Hematopoietic multipotent progenitor cell treated with erythropoietin and hydrocortisone succinate and interleukin-3 and kit ligand, for 4 days (in vitro differentiated cells): Measurements from ENCODE around the gene LVRN.

Experiments
- DNase-seq: peaks from one replicate; pipeline ENCODE4 v3.0.0-alpha.2; 2015

The LVRN gene

GRCh38 chr5:115961381-115962238, 665 bp upstream of the LVRN start:
- peak; percentile 1 for DNase-seq

GRCh38 chr5:115962565-115963402, 509 bp downstream of the LVRN start:
- DNase-seq, result peak; percentile 22

GRCh38 chr5:115963566-115963965, 1.3 kb downstream of the LVRN start:
- peak; percentile 14 for DNase-seq

- DNase-seq, result no peak
Observed at GRCh38 chr5:115968770-115969169, 6.5 kb downstream of the LVRN start.

GRCh38 chr5:115977096-115977495, 14.8 kb downstream of the LVRN start:
- no peak for DNase-seq

GRCh38 chr5:115977988-115978387, 15.7 kb downstream of the LVRN start:
- DNase-seq, result no peak

GRCh38 chr5:115978779-115979178, 16.5 kb downstream of the LVRN start:
- DNase-seq, result no peak

- no peak for DNase-seq
Observed at GRCh38 chr5:115979201-115980041, 17.1 kb downstream of the LVRN start.

- no peak for DNase-seq
Observed at GRCh38 chr5:115983519-115983918, 21.2 kb downstream of the LVRN start.

- DNase-seq, result no peak
Observed at GRCh38 chr5:115985802-115986757, 23.8 kb downstream of the LVRN start.

GRCh38 chr5:115988002-115988401, 25.7 kb downstream of the LVRN start:
- no peak for DNase-seq

GRCh38 chr5:115992848-115993350, 30.6 kb downstream of the LVRN start:
- DNase-seq, result no peak

- no peak for DNase-seq
Observed at GRCh38 chr5:115995351-115995750, 33.1 kb downstream of the LVRN start.

- no peak for DNase-seq
Observed at GRCh38 chr5:116002116-116002906, 40.0 kb downstream of the LVRN start.

- no peak for DNase-seq
Observed at GRCh38 chr5:116004248-116004647, 42.0 kb downstream of the LVRN start.

GRCh38 chr5:116009806-116010205, 47.5 kb downstream of the LVRN start:
- no peak for DNase-seq

- DNase-seq, result no peak
Observed at GRCh38 chr5:116011046-116011445, 48.8 kb downstream of the LVRN start.

- no peak for DNase-seq
Observed at GRCh38 chr5:116013207-116013785, 51.0 kb downstream of the LVRN start.

GRCh38 chr5:116013936-116014335, 51.7 kb downstream of the LVRN start:
- no peak for DNase-seq

GRCh38 chr5:116023619-116024018, 61.3 kb downstream of the LVRN start:
- no peak for DNase-seq
